ENCODE results near the gene SRGN.

Gene SRGN

GRCh38 chr10:69061305-69062161 is 26.4 kb upstream of the SRGN start:
- DNase-seq, result peak; percentile 32

- DNase-seq, result no peak
Observed at GRCh38 chr10:69062901-69063300, 25.0 kb upstream of the SRGN start.

- no peak for DNase-seq
Observed at GRCh38 chr10:69064762-69065328, 23.1 kb upstream of the SRGN start.

DNA sequence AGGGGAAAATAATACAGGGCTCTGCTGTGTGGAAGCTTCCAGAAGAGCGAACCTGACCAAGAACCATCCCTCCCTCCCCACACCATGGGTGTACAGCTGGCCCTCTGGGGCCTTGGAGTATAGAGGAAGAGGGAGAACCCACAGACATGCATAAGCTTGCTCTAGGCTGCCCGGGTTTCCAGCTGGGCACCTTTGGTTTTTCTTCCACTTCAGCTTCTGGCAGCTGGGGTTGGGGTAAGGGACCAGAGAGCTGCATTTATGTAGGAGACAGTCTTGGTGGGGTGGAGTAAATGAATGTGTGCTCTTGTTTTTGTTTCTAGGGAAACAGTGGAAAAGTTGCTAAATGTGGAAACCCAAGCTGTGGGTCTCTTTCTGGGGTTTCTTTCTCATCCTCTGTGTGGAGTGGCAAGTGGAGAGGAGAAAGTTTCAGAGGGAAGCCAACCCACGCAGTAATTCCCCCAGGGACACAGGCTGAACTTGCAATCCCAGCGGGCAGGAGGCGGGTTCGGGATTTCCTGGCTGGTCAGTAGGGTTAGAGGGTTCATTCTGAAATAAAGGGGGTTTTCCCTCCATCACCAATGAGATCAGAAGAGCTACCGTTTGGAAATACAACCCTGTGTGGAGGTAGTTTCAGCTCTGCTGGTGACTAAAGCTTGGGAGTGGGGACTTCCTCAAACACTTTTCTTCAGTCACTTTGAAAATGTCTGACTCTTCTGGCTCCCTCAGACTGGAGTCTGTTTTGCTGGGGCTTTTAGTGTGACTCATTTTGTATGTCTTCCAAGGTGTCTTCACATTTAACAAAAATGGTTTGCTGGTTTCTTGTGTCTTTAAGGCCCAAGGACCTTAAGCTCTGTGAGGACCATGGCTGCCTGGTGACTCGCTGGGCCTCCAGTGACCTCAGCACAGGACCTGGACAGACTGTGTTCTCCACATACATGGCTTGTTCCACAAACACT is 22.2 kb upstream of the SRGN start:
- peak; percentile 42 for DNase-seq

DNA sequence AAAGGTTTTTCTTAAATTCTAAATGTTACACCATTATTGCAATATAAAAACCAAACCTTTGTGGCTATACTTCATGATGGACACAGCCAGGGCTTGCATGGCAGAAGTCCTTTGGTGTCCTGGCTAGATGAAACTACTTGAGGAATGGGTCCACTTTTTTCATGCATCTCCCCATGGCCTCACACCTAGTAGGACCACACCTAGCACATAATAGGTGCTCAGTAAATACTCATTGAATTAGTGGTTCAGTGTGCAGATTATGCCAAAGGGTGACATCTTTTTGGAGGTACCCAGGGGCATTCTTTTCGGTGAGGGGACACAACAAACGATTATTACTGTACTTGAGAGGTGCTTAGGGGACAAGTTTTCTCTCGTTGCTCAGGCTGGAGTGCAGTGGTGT is 20.7 kb upstream of the SRGN start:
- DNase-seq, result no peak

DNA sequence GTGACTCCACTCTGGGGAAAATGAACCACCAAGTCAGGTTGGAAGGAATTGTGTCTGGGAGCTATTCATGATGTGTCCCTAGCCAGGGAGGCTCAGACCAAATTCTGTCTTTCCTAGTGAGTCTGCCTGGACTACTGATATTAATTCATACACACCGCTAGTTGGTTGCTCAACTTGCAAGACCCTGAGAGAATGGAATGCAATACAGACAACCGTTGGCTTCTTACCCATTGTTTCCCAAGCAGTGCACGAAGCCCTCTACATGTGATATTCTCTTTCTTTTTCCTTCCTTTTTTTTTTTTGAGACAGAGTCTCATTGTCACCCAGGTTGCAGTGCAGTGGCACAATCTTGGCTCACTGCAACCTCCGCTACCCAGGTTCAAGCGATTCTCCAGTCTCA is 19.4 kb upstream of the SRGN start:
- DNase-seq, result no peak

GRCh38 chr10:69069090-69070042 is 18.5 kb upstream of the SRGN start:
- no peak for DNase-seq

DNA sequence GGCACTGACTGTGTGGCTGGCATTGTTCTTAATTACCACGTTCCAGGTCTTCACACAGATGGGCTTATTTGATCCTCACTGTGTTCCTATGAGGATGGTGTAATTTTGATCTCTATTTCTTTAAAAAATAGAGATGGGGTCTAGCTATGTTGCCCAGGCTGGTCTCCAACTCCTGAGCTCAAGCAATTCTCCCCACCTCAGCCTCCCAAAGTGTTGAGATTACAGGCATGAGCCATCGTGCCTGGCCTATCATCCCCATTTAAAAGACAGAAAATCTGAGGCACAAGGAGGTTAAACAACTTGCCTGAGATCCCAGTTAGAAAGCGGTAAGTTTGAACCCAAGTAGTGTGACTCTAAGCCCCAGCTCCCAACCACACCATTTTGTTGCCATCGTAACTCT is 17.0 kb upstream of the SRGN start:
- DNase-seq, result no peak

DNA sequence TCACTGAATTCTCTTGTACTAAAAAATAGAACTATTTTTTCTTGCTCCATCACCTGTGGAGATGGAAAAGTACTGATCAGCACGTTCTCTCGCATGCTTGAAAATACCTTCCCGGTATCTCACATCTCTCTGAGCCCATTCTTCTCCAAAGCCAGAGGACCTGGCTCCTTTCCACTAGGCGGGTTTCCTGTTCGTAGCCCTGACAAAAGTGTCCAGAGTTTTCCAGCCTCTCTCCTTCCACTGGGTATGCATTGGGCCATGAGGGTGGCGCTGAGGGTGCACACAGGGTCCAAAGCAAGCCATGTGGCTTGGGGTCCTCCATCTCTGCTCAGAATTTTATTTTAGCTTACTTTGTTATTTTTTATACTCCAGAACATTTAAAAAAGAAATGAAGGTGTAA is 16.3 kb upstream of the SRGN start:
- DNase-seq, result no peak

DNA sequence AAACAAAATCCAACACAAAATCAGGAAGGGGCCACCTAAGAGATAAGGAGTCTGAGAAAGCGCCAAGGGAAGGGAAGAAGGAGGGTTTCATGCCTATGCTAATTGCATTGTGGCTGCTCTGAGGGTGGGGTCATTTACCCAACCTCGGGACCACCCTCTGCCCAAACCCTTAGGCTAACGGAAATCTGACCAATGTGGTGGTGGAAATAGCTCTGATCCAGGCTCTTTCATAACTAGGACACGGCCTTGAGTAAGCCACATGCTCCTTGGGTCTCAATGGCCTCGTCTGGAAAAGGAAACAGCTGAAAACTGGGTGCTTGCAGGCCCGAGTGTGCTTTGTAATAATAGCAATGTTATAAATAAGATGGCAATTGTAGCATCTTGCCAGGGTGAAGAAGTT is 14.9 kb upstream of the SRGN start:
- DNase-seq, result no peak

DNA sequence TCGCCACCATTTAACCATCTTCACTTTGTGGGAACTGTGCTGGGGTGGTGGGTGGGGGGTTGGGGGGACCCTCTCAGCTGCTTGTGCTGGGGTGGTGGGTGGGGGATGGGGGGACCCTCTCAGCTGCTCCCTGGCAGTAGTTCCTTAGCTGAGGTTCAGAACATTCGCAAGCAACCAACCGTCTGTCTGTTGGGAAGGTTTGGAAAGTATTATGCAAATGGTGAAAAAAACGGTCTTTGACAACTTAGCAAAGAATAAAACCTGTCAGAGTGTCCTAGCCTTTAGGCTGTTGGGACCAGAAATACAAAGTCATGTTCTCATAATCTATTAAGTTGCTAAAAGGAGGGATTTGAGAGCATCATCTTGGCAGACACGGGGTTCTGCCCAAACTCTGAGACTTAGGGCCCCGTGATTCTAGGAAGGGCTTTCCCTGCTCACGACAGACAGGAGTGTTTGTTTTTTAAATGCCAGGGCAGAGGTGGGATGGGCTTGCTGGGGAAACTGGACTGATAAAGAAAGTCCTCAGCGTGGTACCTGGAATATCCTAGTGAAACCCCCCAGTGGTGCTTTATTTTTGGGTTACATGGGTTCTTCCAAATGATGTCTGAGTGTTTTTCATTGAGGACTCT is 14.1 kb upstream of the SRGN start:
- no peak for DNase-seq

GRCh38 chr10:69074532-69074931 is 13.4 kb upstream of the SRGN start:
- DNase-seq, result no peak

DNA sequence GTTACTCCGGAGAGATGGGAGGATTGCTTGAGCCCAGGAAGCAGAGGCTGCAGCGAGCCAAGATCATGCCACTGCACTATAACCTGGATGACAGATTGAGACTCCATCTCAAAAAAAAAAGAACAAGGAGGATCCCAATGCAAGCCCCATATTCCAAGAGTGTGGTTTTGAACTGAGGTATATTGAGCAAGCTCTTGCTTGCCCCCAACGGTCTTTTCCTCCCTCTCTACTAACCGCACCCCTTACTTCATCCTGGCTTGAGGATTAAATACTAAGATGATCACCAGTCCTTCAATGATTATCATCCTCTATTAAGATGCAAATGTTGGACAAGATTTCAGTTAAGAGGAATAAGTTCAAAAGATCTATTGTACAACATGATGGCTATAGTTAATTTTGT is 12.5 kb upstream of the SRGN start:
- no peak for DNase-seq

DNA sequence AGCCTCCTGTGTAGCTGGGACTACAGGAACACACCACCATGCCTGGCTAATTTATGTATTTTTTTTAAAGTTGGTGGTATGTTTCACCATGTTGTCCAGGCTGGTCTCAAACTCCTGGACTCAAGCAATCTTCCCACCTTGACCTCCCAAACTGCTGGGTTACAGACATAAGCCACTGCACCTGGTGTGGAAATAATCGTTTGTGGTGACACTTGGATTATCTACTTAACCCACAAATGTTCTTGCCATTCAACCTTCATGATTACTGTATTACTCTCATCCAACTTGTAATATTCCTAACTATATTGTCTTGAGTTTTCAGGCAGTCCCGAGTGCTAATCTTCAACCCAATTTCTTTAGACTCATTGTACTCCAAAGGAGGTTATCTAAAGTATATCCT is 9.6 kb upstream of the SRGN start:
- DNase-seq, result no peak

GRCh38 chr10:69080226-69080625 is 7.7 kb upstream of the SRGN start:
- no peak for DNase-seq

GRCh38 chr10:69086001-69086509 is 1.8 kb upstream of the SRGN start:
- no peak for DNase-seq

GRCh38 chr10:69088471-69088769 is 517 bp downstream of the SRGN start:
- peak; percentile 20 for DNase-seq

GRCh38 chr10:69088801-69089501 is 1.0 kb downstream of the SRGN start:
- DNase-seq, result peak; percentile 16

- peak; percentile 89 for DNase-seq
Observed at GRCh38 chr10:69089638-69090599, 2.0 kb downstream of the SRGN start.

DNA sequence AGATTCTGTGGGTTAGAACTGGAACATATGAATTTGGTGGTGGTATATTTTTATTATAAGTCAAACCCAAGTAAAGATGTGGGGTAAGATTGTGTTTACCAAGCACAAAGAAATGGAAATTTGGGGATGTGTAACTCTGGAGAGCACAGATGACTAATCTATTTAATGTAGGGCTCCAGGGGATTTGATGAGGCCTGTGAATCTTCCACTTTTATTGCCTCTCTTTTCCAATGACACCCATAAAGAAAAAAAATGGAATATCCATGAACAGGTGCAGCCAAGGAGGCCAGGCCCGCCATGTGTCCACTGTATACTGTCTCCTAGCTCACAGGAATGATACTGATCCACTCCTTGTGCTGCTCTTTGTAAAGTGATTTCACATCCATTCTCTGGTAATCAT is 2.8 kb downstream of the SRGN start:
- DNase-seq, result no peak
